NB4 (cell line): ENCODE data around the gene CDH11.

ENCODE experiments used
- MAX ChIP-seq: IDR thresholded peaks from 2 replicates; pipeline ENCODE4 v1.6.1; 2011; ENCODE audit warnings: low read depth, low read length
- MYC ChIP-seq: IDR thresholded peaks from 2 replicates; pipeline ENCODE4 v1.6.1; 2011; ENCODE audit warnings: low read depth, low read length
- POLR2A ChIP-seq: IDR thresholded peaks from 2 replicates; pipeline ENCODE4 v1.6.1; 2011; ENCODE audit warnings: mild to moderate bottlenecking; ENCODE audit not compliant: insufficient read length; ENCODE audit errors: extremely low read depth
- TF ChIP-seq, protein P1 (sequence below): IDR thresholded peaks from one replicate; pipeline ENCODE4 v1.5.1; 2012; ENCODE audit warnings: low read depth, low read length

DNA sequence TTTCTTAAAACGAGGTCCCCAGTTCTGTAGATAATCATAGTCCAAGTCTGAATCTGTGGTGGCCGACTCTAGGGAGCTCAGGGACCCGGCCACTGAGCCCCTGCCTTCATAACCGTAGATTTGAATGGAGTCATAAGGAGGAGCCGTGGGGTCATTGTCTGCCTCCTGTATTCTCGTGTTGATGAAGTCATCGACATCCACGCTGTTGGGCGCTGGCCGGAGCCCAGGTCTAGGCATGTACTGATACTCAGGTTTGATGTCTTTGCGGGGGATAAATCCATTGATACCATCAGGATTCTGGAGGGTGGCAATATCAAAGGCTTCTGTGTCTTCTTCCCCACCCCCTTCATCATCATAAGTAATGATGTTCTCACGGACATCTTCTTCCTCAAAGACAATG lies 174.2 kb downstream of the CDH11 start:
- TF ChIP-seq, protein P1, sequence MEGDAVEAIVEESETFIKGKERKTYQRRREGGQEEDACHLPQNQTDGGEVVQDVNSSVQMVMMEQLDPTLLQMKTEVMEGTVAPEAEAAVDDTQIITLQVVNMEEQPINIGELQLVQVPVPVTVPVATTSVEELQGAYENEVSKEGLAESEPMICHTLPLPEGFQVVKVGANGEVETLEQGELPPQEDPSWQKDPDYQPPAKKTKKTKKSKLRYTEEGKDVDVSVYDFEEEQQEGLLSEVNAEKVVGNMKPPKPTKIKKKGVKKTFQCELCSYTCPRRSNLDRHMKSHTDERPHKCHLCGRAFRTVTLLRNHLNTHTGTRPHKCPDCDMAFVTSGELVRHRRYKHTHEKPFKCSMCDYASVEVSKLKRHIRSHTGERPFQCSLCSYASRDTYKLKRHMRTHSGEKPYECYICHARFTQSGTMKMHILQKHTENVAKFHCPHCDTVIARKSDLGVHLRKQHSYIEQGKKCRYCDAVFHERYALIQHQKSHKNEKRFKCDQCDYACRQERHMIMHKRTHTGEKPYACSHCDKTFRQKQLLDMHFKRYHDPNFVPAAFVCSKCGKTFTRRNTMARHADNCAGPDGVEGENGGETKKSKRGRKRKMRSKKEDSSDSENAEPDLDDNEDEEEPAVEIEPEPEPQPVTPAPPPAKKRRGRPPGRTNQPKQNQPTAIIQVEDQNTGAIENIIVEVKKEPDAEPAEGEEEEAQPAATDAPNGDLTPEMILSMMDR: no peak
- TF ChIP-seq POLR2A: no peak
- no peak for TF ChIP-seq MAX
- no peak for TF ChIP-seq MYC
